ENCODE results near the gene TTC38.

Gene TTC38

GRCh38 chr22:46292173-46292572 is 24.4 kb downstream of the TTC38 start:
- no peak overlapping the region for H3K27ac Mint-ChIP-seq
- no peak for DNase-seq
- peaks cover 33% of the 10 kb centered on the region for H3K4me1 Mint-ChIP-seq
- no peak overlapping the region for H3K4me3 Mint-ChIP-seq
- no peak for ATAC-seq
- H3K27me3 Mint-ChIP-seq: no peaks in the 10 kb centered on the region
- peaks cover 6% of the 10 kb centered on the region for H3K36me3 Mint-ChIP-seq (ENCODE audit: low read depth)
- H3K9me3 Mint-ChIP-seq: no peaks in the 10 kb centered on the region

- Mint-ChIP-seq H3K4me3 (no peak overlapping the region), H3K36me3 (ENCODE audit: low read depth) (peaks cover 10% of the 10 kb centered on the region), H3K9me3 (no peaks in the 10 kb centered on the region), H3K4me1 (peaks cover 33% of the 10 kb centered on the region), H3K27ac (no peak overlapping the region), H3K27me3 (no peaks in the 10 kb centered on the region)
- no peak for DNase-seq
- no peak for ATAC-seq
These were observed 24.9 kb downstream of the TTC38 start for GRCh38 chr22:46292732-46293131.

GRCh38 chr22:46293577-46294260 is 25.9 kb downstream of the TTC38 start:
- Mint-ChIP-seq H3K9me3 (no peaks in the 10 kb centered on the region), H3K36me3 (ENCODE audit: low read depth) (peaks cover 15% of the 10 kb centered on the region), H3K4me3 (no peak overlapping the region), H3K27ac (no peak overlapping the region), H3K4me1 (peaks cover 34% of the 10 kb centered on the region), H3K27me3 (peaks cover 3% of the 10 kb centered on the region)
- peak; percentile 29 for DNase-seq
- ATAC-seq: no peak

- no peak for DNase-seq
- Mint-ChIP-seq H3K27ac (no peak overlapping the region), H3K4me3 (peak overlapping the region; percentile 88), H3K4me1 (peaks cover 38% of the 10 kb centered on the region), H3K27me3 (peaks cover 3% of the 10 kb centered on the region), H3K9me3 (no peaks in the 10 kb centered on the region), H3K36me3 (ENCODE audit: low read depth) (peaks cover 24% of the 10 kb centered on the region)
- ATAC-seq: no peak
These were observed 27.0 kb downstream of the TTC38 start for GRCh38 chr22:46294784-46295183.

GRCh38 chr22:46295277-46295971 is 27.6 kb downstream of the TTC38 start:
- Mint-ChIP-seq H3K4me3 (peak overlapping the region; percentile 88), H3K27me3 (peaks cover 3% of the 10 kb centered on the region), H3K9me3 (no peaks in the 10 kb centered on the region), H3K27ac (peak overlapping the region; percentile 94), H3K4me1 (peaks cover 38% of the 10 kb centered on the region), H3K36me3 (ENCODE audit: low read depth) (peaks cover 26% of the 10 kb centered on the region)
- DNase-seq (no peak), ATAC-seq (no peak)

DNA sequence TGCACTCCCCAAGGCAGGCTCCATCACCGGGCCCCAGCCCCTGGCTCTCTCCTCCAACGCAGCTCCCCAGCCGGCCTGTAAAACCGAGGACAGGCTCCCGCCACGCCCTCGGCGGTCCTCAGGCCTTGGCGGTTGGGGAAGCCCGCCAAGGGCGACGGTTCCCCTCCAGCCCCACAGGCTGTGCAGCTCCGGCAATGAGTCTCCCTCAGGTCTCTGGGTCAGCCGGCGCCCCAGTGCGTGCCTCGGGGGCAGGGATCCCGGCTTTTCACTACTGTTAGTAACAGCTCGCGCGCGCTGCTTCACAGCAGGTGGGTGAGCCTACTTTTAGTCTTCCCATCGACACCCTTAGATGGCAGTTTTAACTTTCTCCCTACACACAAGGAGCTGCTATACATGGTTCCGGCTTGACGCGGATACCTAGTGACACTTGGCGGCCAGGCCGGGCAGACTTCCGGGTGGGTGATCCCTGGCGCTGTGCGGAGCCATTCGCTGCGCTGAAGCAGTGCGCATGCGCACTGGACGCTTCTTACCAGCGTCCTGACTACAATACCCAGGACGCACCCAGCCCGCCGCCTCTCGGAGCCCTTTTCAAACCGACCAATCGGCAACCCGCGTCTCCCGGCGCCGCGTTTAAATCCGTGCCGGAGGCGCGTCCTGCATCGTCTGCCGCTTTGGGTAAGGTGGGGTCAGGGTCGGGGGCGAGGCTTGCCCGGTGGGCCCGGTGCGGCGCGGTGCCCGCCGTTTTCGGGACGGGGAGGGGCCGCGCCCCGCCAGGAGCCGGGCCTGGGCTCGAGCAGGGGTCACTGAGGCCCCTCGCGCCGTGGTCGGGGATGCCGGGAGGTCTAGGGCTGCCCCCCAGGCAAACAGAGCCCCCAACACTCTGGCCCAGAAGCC is 28.7 kb downstream of the TTC38 start, which contains the start of gene GTSE1:
Gene GTSE1 (plus strand): TSS at position 614 of the 894 bp plus-strand sequence. CDS start 531 bp downstream, outside the sequence.
- DNase-seq (peak; percentile 96), ATAC-seq (peak; percentile 98)
- Mint-ChIP-seq H3K4me3 (peak within 1 kb of the TSS; percentile 88), H3K36me3 (ENCODE audit: low read depth) (peaks cover 34% of the 10 kb centered on the region), H3K27ac (peak within 1 kb of the TSS; percentile 94), H3K27me3 (peaks cover 3% of the 10 kb centered on the region), H3K4me1 (peaks cover 38% of the 10 kb centered on the region), H3K9me3 (no peaks in the 10 kb centered on the region)

DNA sequence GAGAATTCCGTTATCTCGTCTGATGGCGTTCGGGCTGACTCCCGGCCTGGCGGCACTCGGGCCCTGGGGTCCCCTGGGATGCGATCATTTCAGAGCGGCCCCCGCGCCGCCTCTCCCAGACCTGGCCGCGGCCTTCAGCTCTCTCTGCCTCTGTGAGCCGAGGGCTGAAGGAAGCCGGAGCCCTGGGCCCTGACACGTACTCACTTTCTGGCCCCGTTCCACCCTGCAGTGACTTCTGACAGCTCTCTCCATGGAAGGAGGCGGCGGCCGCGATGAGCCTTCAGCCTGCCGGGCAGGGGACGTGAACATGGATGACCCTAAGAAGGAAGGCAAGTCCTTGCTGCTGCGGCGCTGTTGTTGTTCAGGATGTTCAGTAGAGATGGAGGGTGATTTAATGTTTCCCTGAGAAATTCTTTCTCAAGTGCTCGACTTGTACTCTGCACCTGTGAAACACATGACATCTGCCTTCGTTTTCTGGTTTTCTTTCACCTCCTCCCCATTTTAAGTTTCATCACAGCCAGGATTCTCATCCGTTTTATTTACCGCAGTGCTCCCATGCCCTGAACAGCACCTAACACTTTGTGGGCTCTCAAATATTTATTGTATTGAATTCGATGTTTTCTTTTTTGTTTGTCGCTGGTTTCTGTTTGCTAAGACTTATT is 29.5 kb downstream of the TTC38 start:
- Mint-ChIP-seq H3K4me3 (peak overlapping the region; percentile 88), H3K27ac (peak overlapping the region; percentile 28), H3K9me3 (no peaks in the 10 kb centered on the region), H3K4me1 (peaks cover 38% of the 10 kb centered on the region), H3K36me3 (ENCODE audit: low read depth) (peaks cover 32% of the 10 kb centered on the region), H3K27me3 (peaks cover 3% of the 10 kb centered on the region)
- peak; percentile 11 for ATAC-seq
- peak; percentile 34 for DNase-seq

DNA sequence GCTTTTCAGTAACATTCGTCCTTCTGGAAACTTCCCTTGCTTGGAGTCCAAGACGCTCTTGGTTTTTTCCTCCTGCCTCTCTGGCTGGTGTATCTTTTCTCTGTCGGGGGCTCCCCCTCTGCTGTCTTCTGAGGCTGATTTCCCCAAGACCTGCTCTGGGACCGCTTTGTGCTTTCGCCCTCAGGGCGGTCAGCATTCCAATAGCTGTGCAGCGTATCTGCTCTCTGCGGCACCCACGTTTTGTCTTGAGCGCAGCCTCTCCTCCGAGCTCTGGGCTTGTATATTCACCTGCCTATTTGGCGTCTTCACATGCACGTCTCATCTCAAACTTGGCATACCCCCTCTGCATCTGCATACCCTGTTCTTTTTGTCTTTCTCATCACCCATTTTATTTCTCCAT is 31.3 kb downstream of the TTC38 start:
- H3K36me3 Mint-ChIP-seq (ENCODE audit: low read depth): peaks cover 33% of the 10 kb centered on the region
- no peak for DNase-seq
- no peak for ATAC-seq
- no peak overlapping the region for H3K27ac Mint-ChIP-seq
- H3K4me3 Mint-ChIP-seq: peak overlapping the region; percentile 88
- peaks cover 3% of the 10 kb centered on the region for H3K27me3 Mint-ChIP-seq
- H3K4me1 Mint-ChIP-seq: peaks cover 29% of the 10 kb centered on the region
- H3K9me3 Mint-ChIP-seq: no peaks in the 10 kb centered on the region

DNA sequence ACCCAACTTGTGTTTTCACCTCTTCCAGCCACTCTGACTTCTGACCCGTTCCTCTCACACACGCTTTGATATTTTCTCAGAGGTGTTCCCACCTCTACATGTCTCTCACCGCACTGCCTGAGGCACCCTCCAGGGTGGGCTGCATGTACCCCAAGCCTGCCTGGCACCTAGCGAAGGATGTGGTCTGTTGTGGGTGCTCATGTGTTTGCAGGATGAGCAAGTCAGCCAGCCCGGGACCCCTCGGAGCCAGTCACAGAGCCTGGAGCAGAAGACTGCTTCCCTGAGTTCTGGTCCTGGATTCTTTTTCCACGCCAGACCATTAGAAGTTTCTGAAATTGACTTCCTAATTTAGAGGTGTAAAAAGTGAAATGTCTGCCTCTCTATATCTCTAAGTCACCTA is 32.7 kb downstream of the TTC38 start:
- ATAC-seq (no peak), DNase-seq (no peak)
- H3K9me3 Mint-ChIP-seq: no peaks in the 10 kb centered on the region
- H3K4me3 Mint-ChIP-seq: no peak overlapping the region
- H3K27ac Mint-ChIP-seq: no peak overlapping the region
- H3K27me3 Mint-ChIP-seq: peaks cover 3% of the 10 kb centered on the region
- H3K36me3 Mint-ChIP-seq (ENCODE audit: low read depth): peaks cover 36% of the 10 kb centered on the region
- peaks cover 22% of the 10 kb centered on the region for H3K4me1 Mint-ChIP-seq

DNA sequence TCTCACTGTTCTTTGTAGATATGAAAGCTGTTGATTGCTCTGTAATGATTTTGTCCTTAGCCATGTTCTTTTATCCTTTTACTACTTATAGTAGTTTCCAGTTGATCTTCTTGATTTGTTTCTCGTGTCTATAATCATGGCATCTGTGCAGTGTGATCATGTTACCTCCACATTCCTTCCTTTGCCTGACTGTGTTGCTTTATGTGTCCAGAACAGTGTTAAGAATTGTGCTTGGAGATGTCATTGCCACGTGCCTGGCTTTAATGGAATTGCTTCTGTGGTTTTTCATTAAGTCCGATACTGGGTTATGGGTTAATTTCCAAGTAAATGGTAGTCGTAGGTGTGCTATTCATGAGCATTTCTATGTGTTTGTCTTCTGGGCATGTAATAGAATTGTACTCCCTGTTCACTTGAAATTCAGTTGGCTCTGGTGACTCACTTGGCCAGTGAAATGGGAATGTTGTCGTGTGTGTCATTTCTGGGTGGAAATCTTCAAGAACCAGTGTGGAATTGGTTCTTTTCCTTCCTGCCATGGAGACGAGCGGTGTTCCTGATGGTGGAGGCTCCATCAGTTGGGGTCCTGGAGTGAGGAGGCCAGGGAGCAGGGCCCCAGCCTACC is 35.6 kb downstream of the TTC38 start:
- peaks cover 34% of the 10 kb centered on the region for H3K36me3 Mint-ChIP-seq (ENCODE audit: low read depth)
- DNase-seq: no peak

GRCh38 chr22:46308283-46308988 is 40.6 kb downstream of the TTC38 start:
- no peak for ATAC-seq
- DNase-seq: no peak
- Mint-ChIP-seq H3K27ac (no peak overlapping the region), H3K4me1 (no peaks in the 10 kb centered on the region), H3K27me3 (no peaks in the 10 kb centered on the region), H3K36me3 (ENCODE audit: low read depth) (peaks cover 15% of the 10 kb centered on the region), H3K9me3 (no peaks in the 10 kb centered on the region), H3K4me3 (no peak overlapping the region)

More for the DNA sequence above, 35.6 kb downstream of the TTC38 start:
- peaks cover 3% of the 10 kb centered on the region for H3K27me3 Mint-ChIP-seq
- no peak for ATAC-seq
- H3K4me3 Mint-ChIP-seq: no peak overlapping the region
- no peak overlapping the region for H3K27ac Mint-ChIP-seq
- peaks cover 6% of the 10 kb centered on the region for H3K4me1 Mint-ChIP-seq
- H3K9me3 Mint-ChIP-seq: no peaks in the 10 kb centered on the region

GRCh38 chr22:46309526-46310085 is 41.8 kb downstream of the TTC38 start:
- no peak for DNase-seq
- H3K27me3 Mint-ChIP-seq: no peaks in the 10 kb centered on the region
- peaks cover 15% of the 10 kb centered on the region for H3K36me3 Mint-ChIP-seq (ENCODE audit: low read depth)
- H3K4me1 Mint-ChIP-seq: no peaks in the 10 kb centered on the region
- ATAC-seq: no peak
- no peaks in the 10 kb centered on the region for H3K9me3 Mint-ChIP-seq
- H3K27ac Mint-ChIP-seq: no peak overlapping the region
- H3K4me3 Mint-ChIP-seq: no peak overlapping the region

DNA sequence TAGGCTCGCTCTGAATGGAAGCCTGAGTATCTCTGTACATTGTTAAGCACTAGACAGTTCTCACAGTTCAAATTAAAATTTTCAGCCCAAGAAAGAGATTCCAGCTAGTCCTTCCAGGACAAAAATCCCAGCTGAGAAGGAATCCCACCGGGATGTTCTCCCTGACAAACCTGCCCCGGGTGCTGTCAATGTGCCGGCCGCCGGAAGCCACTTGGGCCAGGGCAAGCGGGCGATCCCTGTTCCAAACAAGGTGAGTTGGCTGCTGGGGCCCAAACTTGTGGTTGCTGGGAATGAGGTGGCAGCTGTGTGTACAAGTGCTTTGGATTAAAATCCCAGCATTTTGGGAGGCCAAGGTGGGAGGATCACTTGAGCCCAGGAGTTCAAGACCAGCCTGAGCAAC is 44.2 kb downstream of the TTC38 start:
- DNase-seq: no peak
- no peaks in the 10 kb centered on the region for H3K4me1 Mint-ChIP-seq
- no peak overlapping the region for H3K4me3 Mint-ChIP-seq
- H3K27ac Mint-ChIP-seq: no peak overlapping the region
- ATAC-seq: no peak
- H3K9me3 Mint-ChIP-seq: no peaks in the 10 kb centered on the region
- H3K27me3 Mint-ChIP-seq: no peaks in the 10 kb centered on the region
- peaks cover 21% of the 10 kb centered on the region for H3K36me3 Mint-ChIP-seq (ENCODE audit: low read depth)
